Measurements from ENCODE around the gene AFAP1.

DNA sequence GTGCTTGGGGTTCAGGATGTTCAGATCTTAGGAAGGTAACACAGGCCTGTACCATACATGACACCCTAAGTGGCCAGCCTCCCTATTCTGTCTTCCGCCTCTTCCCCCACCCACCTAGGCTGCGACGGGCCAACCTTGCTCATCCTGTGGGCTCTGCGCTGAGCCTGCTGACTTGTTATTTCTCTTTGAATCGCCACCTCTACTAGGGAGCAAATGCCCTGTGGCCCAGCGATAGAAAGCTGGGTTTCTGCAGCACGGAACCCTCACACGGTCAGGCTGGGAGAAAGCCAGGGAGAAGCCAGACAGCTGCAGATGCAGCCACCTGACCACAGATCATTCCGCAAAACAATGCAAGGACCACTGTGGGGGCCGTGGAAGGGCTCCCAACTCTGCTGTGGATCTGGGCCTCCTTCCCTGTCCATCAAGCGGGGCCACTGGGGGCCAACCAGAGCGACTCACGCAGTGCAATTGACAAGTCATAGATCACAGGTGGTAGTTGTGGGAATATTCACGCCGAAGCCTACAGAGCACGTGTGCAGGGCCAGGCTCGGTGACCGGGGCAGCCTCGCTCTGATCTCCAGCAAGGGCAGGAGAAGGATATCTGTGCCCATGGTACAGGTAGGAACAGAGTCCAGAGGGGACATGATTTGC, 227.5 kb downstream of the AFAP1 start:
- no peak for TF ChIP-seq ZNF48 (tag by site-specific recombination; IDR thresholded peaks at IDR 0.05)
- no peak for TF ChIP-seq ZNF777 (tag by site-specific recombination; IDR thresholded peaks at IDR 0.05; ENCODE audit: borderline replicate concordance)
- no peak for TF ChIP-seq ZNF600 (tag by site-specific recombination; IDR thresholded peaks at IDR 0.05)
- no peak for TF ChIP-seq CTCF (tag by site-specific recombination; IDR thresholded peaks at IDR 0.05)
- TF ChIP-seq KLF9 (tag by site-specific recombination; IDR thresholded peaks at IDR 0.05; ENCODE audit: low read depth): no peak
- no peak for TF ChIP-seq YY1 (tag by site-specific recombination; IDR thresholded peaks at IDR 0.05)
